ENCODE measurements around the gene JUND. TPM values are rescaled to one million over a fixed set of nuclear protein-coding genes. Genes with fewer than 3 reads are reported as not detected.

JUND gene
- total RNA-seq, 1 experiment from 2014 or later: 44.9 TPM

DNA sequence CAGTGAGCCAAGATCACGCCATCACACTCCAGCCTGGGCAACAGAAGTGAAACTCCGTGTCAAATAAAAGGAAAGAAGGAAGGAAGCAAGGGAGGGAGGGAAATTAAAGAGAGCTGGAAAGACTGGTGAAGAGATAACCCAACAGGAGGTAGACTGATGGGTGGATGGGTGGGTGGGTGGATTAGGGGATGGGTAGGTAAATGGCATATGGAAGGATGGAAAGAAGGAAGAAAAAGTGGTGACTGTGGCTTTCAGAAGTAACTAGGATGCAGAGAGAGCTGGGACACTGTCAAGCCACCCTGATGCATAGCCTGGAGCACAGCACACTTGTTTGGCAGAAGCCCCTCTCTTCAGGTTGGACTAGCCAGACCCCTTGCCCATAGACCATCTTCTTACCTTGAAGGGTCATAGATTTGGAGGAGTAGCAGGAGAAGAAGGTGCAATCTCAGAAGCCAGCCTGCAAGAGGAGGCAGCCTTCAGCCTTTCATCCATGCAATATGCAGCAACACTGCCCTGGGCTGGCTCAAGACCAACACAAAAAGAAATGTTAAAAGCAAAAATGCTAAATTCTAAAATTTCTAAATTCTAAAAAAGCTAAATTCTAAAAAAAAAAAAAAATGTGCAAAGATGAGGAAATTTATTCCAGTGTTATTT is 12.2 kb downstream of the JUND start:
- no peaks in the 10 kb centered on the region for H3K27me3 Mint-ChIP-seq (ENCODE audit: unreplicated experiment)
- H3K27ac Mint-ChIP-seq (ENCODE audit: unreplicated experiment): no peak overlapping the region
- CTCF ChIA-PET: no interaction called here
- TF ChIP-seq, protein P1, sequence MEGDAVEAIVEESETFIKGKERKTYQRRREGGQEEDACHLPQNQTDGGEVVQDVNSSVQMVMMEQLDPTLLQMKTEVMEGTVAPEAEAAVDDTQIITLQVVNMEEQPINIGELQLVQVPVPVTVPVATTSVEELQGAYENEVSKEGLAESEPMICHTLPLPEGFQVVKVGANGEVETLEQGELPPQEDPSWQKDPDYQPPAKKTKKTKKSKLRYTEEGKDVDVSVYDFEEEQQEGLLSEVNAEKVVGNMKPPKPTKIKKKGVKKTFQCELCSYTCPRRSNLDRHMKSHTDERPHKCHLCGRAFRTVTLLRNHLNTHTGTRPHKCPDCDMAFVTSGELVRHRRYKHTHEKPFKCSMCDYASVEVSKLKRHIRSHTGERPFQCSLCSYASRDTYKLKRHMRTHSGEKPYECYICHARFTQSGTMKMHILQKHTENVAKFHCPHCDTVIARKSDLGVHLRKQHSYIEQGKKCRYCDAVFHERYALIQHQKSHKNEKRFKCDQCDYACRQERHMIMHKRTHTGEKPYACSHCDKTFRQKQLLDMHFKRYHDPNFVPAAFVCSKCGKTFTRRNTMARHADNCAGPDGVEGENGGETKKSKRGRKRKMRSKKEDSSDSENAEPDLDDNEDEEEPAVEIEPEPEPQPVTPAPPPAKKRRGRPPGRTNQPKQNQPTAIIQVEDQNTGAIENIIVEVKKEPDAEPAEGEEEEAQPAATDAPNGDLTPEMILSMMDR (IDR thresholded peaks at IDR 0.05; ENCODE audit: unreplicated experiment): no peak
- intact Hi-C loops (cut with micrococcal nuclease; ENCODE audit: unreplicated experiment): no loop called here
- peaks cover 10% of the 10 kb centered on the region for H3K36me3 Mint-ChIP-seq (ENCODE audit: insufficient read depth, unreplicated experiment)
- BruUV-seq (replicated peaks): no TSS peak
- H3K9me3 Mint-ChIP-seq (ENCODE audit: low read depth, unreplicated experiment): no peaks in the 10 kb centered on the region
- no peak overlapping the region for H3K4me3 Mint-ChIP-seq (ENCODE audit: low read depth, unreplicated experiment)
- DNase-seq: no peak
- no peaks in the 10 kb centered on the region for H3K4me1 Mint-ChIP-seq (ENCODE audit: low read depth, unreplicated experiment)

DNA sequence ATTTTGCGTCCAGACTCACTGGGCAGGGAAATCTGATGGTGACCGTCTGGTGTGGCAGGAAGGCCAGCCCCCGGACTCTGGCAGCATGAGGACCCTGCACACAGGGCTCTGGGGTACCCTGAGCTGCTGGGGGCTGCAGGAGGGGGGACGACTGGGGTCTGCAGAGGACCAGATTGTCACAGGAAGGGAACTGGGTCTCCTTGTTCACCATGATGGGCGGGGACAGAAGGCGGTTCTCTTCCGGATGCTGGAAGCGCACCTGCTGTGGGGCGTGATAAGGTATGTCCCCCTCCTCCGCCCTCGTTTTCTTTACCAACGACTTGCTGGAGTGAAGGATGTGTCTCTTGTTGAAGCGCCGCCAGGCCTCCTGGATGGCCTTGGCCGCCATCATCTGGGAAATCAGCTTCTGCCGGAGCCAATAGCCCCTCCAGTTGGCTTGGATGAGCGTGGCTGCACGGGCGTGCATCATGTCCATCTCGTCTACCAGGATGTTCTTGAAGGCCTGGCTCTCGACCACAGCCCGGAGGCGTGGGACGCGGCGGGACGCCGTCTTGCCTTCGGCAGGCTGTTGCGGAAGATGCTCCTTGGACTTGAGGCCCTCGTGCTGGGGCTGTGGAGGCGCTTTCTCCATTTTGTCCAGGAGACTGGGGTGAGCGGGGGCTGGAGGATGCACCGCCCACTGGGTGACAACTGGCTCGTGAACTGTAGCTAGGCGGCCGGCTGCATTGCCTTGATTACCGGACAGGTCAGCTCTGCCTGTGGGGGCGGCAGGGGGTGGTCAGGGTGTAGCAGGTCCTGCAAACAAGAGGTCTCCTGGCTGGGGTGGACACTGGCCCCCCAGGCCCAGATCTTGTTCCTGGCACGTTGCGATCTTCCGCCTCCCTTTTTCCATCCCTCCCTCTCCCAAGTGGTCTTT is 14.4 kb downstream of the JUND start:
- no TSS peak for BruUV-seq (replicated peaks)
- no peak for DNase-seq
- no peak overlapping the region for H3K27ac Mint-ChIP-seq (ENCODE audit: unreplicated experiment)
- no peaks in the 10 kb centered on the region for H3K4me1 Mint-ChIP-seq (ENCODE audit: low read depth, unreplicated experiment)
- CTCF ChIA-PET: no interaction called here
- H3K36me3 Mint-ChIP-seq (ENCODE audit: insufficient read depth, unreplicated experiment): peaks cover 3% of the 10 kb centered on the region
- TF ChIP-seq, protein P1 (IDR thresholded peaks at IDR 0.05; ENCODE audit: unreplicated experiment): no peak
- H3K4me3 Mint-ChIP-seq (ENCODE audit: low read depth, unreplicated experiment): no peak overlapping the region
- no peaks in the 10 kb centered on the region for H3K9me3 Mint-ChIP-seq (ENCODE audit: low read depth, unreplicated experiment)
- intact Hi-C loops (cut with micrococcal nuclease; ENCODE audit: unreplicated experiment): no loop called here
- no peaks in the 10 kb centered on the region for H3K27me3 Mint-ChIP-seq (ENCODE audit: unreplicated experiment)

DNA sequence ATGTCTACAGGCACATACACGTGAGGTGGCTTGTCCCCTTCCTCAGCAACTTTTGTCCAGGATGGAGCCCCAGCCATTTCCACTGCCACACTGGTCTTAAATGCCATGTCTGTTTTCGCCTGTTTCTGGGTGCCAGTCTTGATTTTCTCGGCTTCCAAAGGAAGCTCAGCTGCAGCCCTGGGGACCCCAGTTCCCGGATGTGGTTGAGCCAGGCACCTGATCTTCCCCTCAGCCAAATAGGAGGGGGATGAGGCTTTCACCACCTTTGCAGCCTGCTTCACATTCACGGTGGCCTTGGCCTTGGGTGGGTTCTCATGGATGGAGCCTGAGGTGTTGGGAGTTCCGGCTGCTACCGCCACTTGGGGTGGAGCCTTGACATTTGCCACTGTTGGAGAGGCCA is 15.8 kb downstream of the JUND start:
- Mint-ChIP-seq H3K9me3 (ENCODE audit: low read depth, unreplicated experiment) (no peaks in the 10 kb centered on the region), H3K36me3 (ENCODE audit: insufficient read depth, unreplicated experiment) (peaks cover 5% of the 10 kb centered on the region), H3K4me3 (ENCODE audit: low read depth, unreplicated experiment) (no peak overlapping the region), H3K27me3 (ENCODE audit: unreplicated experiment) (no peaks in the 10 kb centered on the region), H3K4me1 (ENCODE audit: low read depth, unreplicated experiment) (no peaks in the 10 kb centered on the region), H3K27ac (ENCODE audit: unreplicated experiment) (no peak overlapping the region)
- intact Hi-C loops (cut with micrococcal nuclease; ENCODE audit: unreplicated experiment): no loop called here
- DNase-seq: no peak
- CTCF ChIA-PET: no interaction called here
- TF ChIP-seq, protein P1 (IDR thresholded peaks at IDR 0.05; ENCODE audit: unreplicated experiment): no peak
- no TSS peak for BruUV-seq (replicated peaks)

DNA sequence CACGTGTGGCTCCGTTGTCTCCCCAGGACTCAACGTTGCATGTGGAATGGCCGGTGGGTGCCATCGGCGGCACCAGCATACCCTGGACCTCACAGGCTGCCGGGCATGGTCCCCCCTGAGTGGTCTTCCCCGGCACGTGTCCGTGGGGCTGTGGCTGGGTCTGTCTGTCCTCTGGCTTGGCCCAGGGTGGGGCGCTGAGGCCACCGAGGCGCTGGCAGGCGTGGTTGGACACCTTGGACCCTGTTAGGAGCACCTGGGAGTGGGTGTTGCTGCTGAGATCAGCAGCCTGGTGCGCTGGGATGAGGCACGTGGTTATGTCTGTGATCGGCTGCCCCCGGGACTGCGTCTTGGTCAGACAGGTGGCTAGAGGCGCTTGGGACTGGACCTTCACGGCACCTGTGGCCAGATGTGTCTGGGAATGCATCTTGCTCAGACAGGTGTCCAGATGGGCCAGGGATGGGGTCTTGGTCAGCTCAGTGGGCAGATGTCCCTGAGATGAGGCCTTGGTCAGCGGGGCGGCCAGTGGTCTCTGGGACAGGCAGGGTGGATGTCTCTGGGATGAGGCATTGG is 16.4 kb downstream of the JUND start:
- no peaks in the 10 kb centered on the region for H3K27me3 Mint-ChIP-seq (ENCODE audit: unreplicated experiment)
- peaks cover 5% of the 10 kb centered on the region for H3K36me3 Mint-ChIP-seq (ENCODE audit: insufficient read depth, unreplicated experiment)
- H3K9me3 Mint-ChIP-seq (ENCODE audit: low read depth, unreplicated experiment): no peaks in the 10 kb centered on the region
- no peaks in the 10 kb centered on the region for H3K4me1 Mint-ChIP-seq (ENCODE audit: low read depth, unreplicated experiment)
- CTCF ChIA-PET: no interaction called here
- no peak for DNase-seq
- no peak overlapping the region for H3K4me3 Mint-ChIP-seq (ENCODE audit: low read depth, unreplicated experiment)
- BruUV-seq (replicated peaks): no TSS peak
- TF ChIP-seq, protein P1 (IDR thresholded peaks at IDR 0.05; ENCODE audit: unreplicated experiment): no peak
- no peak overlapping the region for H3K27ac Mint-ChIP-seq (ENCODE audit: unreplicated experiment)
- intact Hi-C loops (cut with micrococcal nuclease; ENCODE audit: unreplicated experiment): no loop called here

Measured in Calu3 (cell line).